Stimulated activated CD8-positive, alpha-beta memory T cell treated with anti-CD3 and anti-CD28 coated beads, Interleukin-15, amount 100 ng/mL, for 24 hours (primary cell): ENCODE measurements around the gene DLGAP1.

Experiments
- DNase-seq: peaks from one replicate; pipeline ENCODE4 v3.0.0-alpha.2; 2020; ENCODE audit warnings: low read depth

The DLGAP1 gene

GRCh38 chr18:4172196-4173100 is 282.7 kb downstream of the DLGAP1 start:
- DNase-seq: no peak

GRCh38 chr18:4157352-4157751 is 297.8 kb downstream of the DLGAP1 start:
- DNase-seq: no peak

- DNase-seq: no peak
Measured at GRCh38 chr18:4146797-4147196, 308.3 kb downstream of the DLGAP1 start.

- no peak for DNase-seq
Measured at GRCh38 chr18:4144201-4144600, 310.9 kb downstream of the DLGAP1 start.

GRCh38 chr18:4143585-4143984 is 311.5 kb downstream of the DLGAP1 start:
- DNase-seq: no peak

- no peak for DNase-seq
Measured at GRCh38 chr18:4142876-4143275, 312.2 kb downstream of the DLGAP1 start.

GRCh38 chr18:4134700-4135099 is 320.4 kb downstream of the DLGAP1 start:
- DNase-seq: no peak

- DNase-seq: no peak
Measured at GRCh38 chr18:4130734-4131719, 324.1 kb downstream of the DLGAP1 start.

- no peak for DNase-seq
Measured at GRCh38 chr18:4126939-4127338, 328.2 kb downstream of the DLGAP1 start.

GRCh38 chr18:4125627-4126230 is 329.4 kb downstream of the DLGAP1 start:
- DNase-seq: no peak

- DNase-seq: no peak
Measured at GRCh38 chr18:4125224-4125623, 329.9 kb downstream of the DLGAP1 start.

GRCh38 chr18:4119813-4120212 is 335.3 kb downstream of the DLGAP1 start:
- DNase-seq: no peak

GRCh38 chr18:4119127-4119648 is 335.9 kb downstream of the DLGAP1 start:
- no peak for DNase-seq

- no peak for DNase-seq
Measured at GRCh38 chr18:4108016-4108415, 347.1 kb downstream of the DLGAP1 start.

- DNase-seq: no peak
Measured at GRCh38 chr18:4107049-4107467, 348.0 kb downstream of the DLGAP1 start.

- peak; percentile 43 for DNase-seq
Measured at GRCh38 chr18:4106407-4107033, 348.6 kb downstream of the DLGAP1 start.

- no peak for DNase-seq
Measured at GRCh38 chr18:4102901-4103300, 352.2 kb downstream of the DLGAP1 start.

- DNase-seq: no peak
Measured at GRCh38 chr18:4101009-4101408, 354.1 kb downstream of the DLGAP1 start.

GRCh38 chr18:4096486-4096885 is 358.6 kb downstream of the DLGAP1 start:
- DNase-seq: no peak

GRCh38 chr18:4093676-4094075 is 361.4 kb downstream of the DLGAP1 start:
- no peak for DNase-seq

GRCh38 chr18:4084382-4084900 is 370.7 kb downstream of the DLGAP1 start:
- DNase-seq: no peak
